Tibial artery (tissue), 4 donors: ENCODE results near the gene SIPA1L3.
A peak's percentile ranks its signal among the peaks of the same experiment; 100 is the strongest.

Source experiments
- DNase-seq, 2 donors: peaks; one replicate each; pipeline ENCODE4 v3.0.0-alpha.2; 2019
- H3K27ac ChIP-seq, 2 donors: fragments of 200-600 bp; sonication (generic) in 1 of 2; 1 replicate in 1 of 2; 2 replicates in 1 of 2; pipeline ENCODE4 v1.5.1; 2018 to 2019; ENCODE audit warnings: mild to moderate bottlenecking in 1 of 2
- H3K27me3 ChIP-seq, 2 donors: fragments of 200-600 bp; sonication (generic) in 1 of 2; one replicate each; pipeline versions ENCODE4 v1.5.1 to v1.6.0; 2016 to 2019
- H3K36me3 ChIP-seq, 3 donors: fragments of 200-600 bp; sonication (generic) in 2 of 3; one replicate each; pipeline ENCODE4 v1.5.1; 2016 to 2019; ENCODE audit warnings: mild to moderate bottlenecking in 2 of 3
- H3K4me1 ChIP-seq, 4 donors: fragments of 200-600 bp; sonication (generic) in 2 of 4; 1 replicate in 3 of 4; 2 replicates in 1 of 4; pipeline ENCODE4 v1.5.1; 2016 to 2019
- H3K4me3 ChIP-seq, 2 donors: fragments of 200-600 bp; sonication (generic) in 1 of 2; 1 replicate in 1 of 2; 2 replicates in 1 of 2; pipeline ENCODE4 v1.5.1; 2018 to 2019; ENCODE audit warnings: mild to moderate bottlenecking in 2 of 2
- H3K9me3 ChIP-seq, 3 donors: fragments of 200-600 bp; sonication (generic) in 1 of 3; one replicate each; pipeline ENCODE4 v1.5.1; 2016 to 2019
- intact Hi-C: fragments of 100-400 bp; cut with DNase I; formaldehyde crosslinking; loops from one replicate; pipeline ENCODE4 v1.15.0; 2023; ENCODE audit warnings: low total_unique reads
- TF ChIP-seq, protein P1 (sequence below), 2 experiments: fragments of 200-600 bp in 1 of 2; fragments of 450-650 bp in 1 of 2; IDR thresholded peaks; one replicate each; pipeline ENCODE4 v1.5.1; 2017 to 2019; ENCODE audit warnings: antibody characterized with exemption in 2 of 2, mild to moderate bottlenecking in 1 of 2, moderate library complexity in 1 of 2

The SIPA1L3 gene

DNA sequence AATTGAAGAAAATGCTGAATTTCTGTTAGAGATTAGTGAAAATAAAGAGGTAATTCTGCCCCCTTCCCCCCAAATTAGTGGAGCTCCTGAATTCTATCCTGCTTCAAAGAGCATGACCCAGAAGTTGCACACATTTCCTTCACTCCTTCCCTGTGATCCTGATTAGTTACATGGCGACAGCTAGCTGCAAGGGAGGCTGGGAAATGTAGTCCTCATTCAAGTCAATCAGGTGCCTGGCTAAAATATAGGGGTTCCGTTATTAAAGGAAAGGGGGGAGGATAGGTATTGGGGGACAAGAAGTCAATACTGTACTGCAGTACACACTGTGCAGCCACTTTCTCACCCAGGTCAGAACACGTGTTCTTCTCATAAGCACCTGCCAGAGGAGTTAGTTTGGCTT is 65.8 kb downstream of the SIPA1L3 start:
- H3K27ac ChIP-seq = no peak overlapping the region
- no peaks in the 10 kb centered on the region for H3K4me1 ChIP-seq
- H3K4me3 ChIP-seq = no peak overlapping the region
- TF ChIP-seq, protein P1, sequence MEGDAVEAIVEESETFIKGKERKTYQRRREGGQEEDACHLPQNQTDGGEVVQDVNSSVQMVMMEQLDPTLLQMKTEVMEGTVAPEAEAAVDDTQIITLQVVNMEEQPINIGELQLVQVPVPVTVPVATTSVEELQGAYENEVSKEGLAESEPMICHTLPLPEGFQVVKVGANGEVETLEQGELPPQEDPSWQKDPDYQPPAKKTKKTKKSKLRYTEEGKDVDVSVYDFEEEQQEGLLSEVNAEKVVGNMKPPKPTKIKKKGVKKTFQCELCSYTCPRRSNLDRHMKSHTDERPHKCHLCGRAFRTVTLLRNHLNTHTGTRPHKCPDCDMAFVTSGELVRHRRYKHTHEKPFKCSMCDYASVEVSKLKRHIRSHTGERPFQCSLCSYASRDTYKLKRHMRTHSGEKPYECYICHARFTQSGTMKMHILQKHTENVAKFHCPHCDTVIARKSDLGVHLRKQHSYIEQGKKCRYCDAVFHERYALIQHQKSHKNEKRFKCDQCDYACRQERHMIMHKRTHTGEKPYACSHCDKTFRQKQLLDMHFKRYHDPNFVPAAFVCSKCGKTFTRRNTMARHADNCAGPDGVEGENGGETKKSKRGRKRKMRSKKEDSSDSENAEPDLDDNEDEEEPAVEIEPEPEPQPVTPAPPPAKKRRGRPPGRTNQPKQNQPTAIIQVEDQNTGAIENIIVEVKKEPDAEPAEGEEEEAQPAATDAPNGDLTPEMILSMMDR (IDR thresholded peaks at IDR 0.05) = no peak
- peaks cover 0 to 10% (median 0%) of the 10 kb centered on the region in 3 donors for H3K36me3 ChIP-seq
- intact Hi-C loops = no loop called here
- DNase-seq = no peak
- H3K9me3 ChIP-seq = peaks cover 4 to 13% (median 5%) of the 10 kb centered on the region in 3 donors
- H3K27me3 ChIP-seq = no peaks in the 10 kb centered on the region

DNA sequence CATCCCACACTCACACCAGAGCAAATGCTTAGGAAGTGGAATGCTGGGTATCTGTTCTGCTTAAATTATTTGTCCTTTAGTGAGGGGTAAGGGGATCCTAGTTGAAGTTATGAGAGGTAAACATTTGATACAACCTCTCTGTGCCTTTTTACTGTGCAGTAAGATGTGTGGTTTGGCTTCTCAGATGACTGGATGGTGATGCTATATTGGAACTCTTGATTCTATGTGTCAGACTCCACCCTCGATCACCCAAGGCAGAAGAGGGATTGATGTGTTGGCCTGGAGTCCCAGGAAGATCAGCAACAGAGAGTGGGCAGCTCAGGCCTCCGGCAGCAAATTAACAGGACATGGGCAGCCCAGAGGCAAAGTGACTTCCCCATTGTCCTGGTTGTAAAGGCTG is 66.7 kb downstream of the SIPA1L3 start:
- Histone ChIP-seq H3K27me3 (no peaks in the 10 kb centered on the region), H3K9me3 (peaks cover 4 to 13% (median 5%) of the 10 kb centered on the region in 3 donors), H3K27ac (no peak overlapping the region), H3K4me3 (no peak overlapping the region), H3K36me3 (peaks cover 0 to 10% (median 0%) of the 10 kb centered on the region in 3 donors), H3K4me1 (no peaks in the 10 kb centered on the region)
- intact Hi-C loops = no loop called here
- peak in 1 of 2 donors; percentile 15 for DNase-seq
- TF ChIP-seq, protein P1 (IDR thresholded peaks at IDR 0.05) = no peak

GRCh38 chr19:37975071-37975470 is 68.1 kb downstream of the SIPA1L3 start:
- Histone ChIP-seq H3K27ac (no peak overlapping the region), H3K9me3 (peaks cover 4 to 13% (median 5%) of the 10 kb centered on the region in 3 donors), H3K4me1 (peaks cover 0 to 6% (median 0%) of the 10 kb centered on the region in 4 donors), H3K36me3 (peaks cover 0 to 10% (median 0%) of the 10 kb centered on the region in 3 donors), H3K27me3 (no peaks in the 10 kb centered on the region), H3K4me3 (no peak overlapping the region)
- TF ChIP-seq, protein P1 (IDR thresholded peaks at IDR 0.05) = no peak
- intact Hi-C loops = no loop called here
- DNase-seq = no peak

DNA sequence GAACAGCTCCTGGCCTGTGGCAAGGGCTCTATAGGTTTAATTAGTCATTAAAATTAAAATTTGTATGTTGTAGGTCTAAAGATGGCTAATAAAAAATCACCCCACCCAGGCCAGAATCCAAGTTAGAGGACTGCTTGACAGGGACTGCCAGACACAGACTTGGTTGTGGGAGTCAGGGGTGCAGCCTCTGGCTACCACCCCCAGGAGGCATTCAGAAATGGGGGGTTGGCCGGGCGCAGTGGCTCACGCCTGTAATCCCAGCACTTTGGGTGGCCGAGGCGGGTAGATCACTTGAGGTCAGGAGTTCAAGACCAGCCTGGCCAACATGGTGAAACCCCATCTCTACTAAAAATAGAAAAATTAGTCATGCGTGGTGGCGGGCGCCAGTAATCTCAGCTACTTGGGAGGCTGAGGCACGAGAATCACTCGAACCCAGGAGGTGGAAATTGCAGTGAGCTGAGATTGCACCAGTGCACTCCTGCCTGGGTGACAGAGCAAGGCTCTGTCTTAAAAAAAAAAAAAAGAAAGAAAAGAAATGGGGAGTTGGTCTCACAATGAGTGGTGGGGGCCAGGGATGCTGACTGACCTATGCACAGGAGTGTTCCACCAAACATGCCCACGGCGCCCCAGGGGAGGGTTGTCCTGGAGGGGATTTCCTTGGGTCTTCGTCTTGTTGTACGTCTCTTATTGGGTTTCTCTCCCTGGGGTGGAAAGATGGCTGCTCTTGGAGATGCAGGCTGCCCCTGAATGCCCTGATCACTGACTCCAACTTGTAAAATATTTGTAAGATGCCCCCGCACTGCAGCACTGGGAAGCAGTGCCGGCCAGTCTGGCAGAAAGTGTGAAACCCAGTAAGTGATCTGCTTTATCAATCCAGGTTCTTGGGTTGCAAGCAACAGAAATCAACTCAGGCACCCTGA is 68.8 kb downstream of the SIPA1L3 start:
- H3K27ac ChIP-seq = no peak overlapping the region
- H3K4me1 ChIP-seq = peaks cover 0 to 9% (median 2%) of the 10 kb centered on the region in 4 donors
- no peaks in the 10 kb centered on the region for H3K27me3 ChIP-seq
- no peak overlapping the region for H3K4me3 ChIP-seq
- H3K36me3 ChIP-seq = peaks cover 0 to 4% (median 0%) of the 10 kb centered on the region in 3 donors
- peaks cover 0 to 6% (median 0%) of the 10 kb centered on the region in 3 donors for H3K9me3 ChIP-seq
- no peak for DNase-seq
- TF ChIP-seq, protein P1 (IDR thresholded peaks at IDR 0.05) = no peak
- intact Hi-C loops = no loop called here

DNA sequence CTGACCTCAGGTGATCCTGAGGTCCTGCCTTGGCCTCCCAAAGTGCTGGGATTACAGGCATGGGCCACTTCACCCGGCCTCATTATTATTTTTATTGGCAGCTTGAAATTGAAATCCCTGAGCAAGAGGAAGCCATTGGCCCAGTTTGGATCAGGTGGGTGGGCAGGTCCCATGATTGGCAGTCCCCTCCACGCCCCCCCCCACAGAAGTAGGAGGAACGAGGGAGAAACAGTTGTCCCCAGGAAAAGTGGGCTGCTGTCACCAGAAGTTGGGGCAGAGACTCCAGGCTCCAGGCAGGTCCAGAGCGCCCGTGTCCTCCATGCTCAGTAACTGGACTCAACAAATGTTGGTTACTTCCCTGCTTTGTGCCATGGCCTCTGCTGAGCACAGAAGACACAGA is 70.4 kb downstream of the SIPA1L3 start:
- Histone ChIP-seq H3K9me3 (no peaks in the 10 kb centered on the region), H3K27me3 (no peaks in the 10 kb centered on the region), H3K27ac (no peak overlapping the region), H3K36me3 (no peaks in the 10 kb centered on the region), H3K4me1 (peaks cover 0 to 9% (median 2%) of the 10 kb centered on the region in 4 donors), H3K4me3 (no peak overlapping the region)
- TF ChIP-seq, protein P1 (IDR thresholded peaks at IDR 0.05) = no peak
- DNase-seq = peak in 1 of 2 donors; percentile 28
- intact Hi-C loops = no loop called here
